GM18498 (cell line): Measurements from ENCODE around the gene PFN2.

Source experiments
- ATAC-seq: cut with Tn5 transposase; IDR thresholded peaks from one replicate; pipeline ENCODE4 v1.9.1; 2021; ENCODE audit warnings: mild to moderate bottlenecking, moderate library complexity; ENCODE audit not compliant: unreplicated experiment

Gene PFN2

DNA sequence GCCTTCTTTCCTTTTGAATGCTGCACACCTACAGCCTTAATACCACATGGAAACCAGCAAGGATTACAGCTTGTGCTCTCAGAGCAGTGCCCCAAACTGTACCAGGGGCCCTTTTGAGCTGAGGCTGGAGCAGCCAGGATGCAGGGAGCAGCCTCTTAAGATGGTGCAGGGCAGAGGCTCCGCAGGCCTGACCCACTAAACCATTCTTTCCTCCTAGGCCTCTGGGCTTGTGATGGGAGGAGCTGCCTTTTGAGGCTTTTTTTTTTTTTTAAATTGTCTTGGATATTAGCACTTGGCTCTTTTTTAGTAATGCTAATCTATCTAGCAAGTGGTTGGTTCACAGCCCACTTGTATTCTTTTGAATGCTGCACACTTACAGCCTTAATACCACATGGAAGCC, 37.7 kb downstream of the PFN2 start:
- no peak for ATAC-seq

- no peak for ATAC-seq
Measured at GRCh38 chr3:149920119-149920518, 50.6 kb downstream of the PFN2 start.

GRCh38 chr3:149919509-149919908, 51.2 kb downstream of the PFN2 start:
- ATAC-seq: no peak

DNA sequence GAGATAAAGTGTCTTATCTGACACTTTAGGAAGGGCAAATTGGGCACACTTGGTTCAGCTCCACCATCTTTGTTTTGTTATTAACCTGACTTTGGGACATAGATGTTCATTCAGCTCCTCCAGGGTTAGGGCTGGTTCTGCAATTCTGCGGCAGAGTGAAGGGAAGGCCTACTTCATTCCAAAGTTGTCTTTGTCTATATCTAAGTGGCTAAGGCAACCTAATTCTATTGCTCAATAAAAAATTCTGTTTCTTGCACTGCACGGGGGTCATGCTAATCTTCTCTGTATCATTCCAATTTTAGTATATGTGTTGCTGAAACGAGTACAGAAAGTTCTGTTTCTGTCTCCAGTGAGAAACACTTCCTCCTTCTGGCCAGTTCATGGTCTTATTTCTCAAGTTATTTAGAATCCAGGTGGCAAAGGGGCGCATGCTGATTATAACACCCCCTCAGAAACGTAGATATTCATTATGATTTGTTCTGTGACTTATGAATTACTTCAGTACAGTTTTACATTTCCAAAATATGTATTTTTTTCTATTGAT, 53.5 kb downstream of the PFN2 start:
- no peak for ATAC-seq
